SKM-1 (cell line): ENCODE results near the gene ACVR1B.

ENCODE experiments used
- DNase-seq: peaks from one replicate; lab custom pipeline; 2025; ENCODE audit not compliant: unreplicated experiment; lab: John Stamatoyannopoulos, UW

ACVR1B gene

GRCh38 chr12:52020539-52021336 lies 69.2 kb downstream of the ACVR1B start:
- DNase-seq, result no peak

GRCh38 chr12:52022841-52023181 lies 71.3 kb downstream of the ACVR1B start:
- DNase-seq, result no peak

GRCh38 chr12:52023182-52023975 lies 71.9 kb downstream of the ACVR1B start:
- no peak for DNase-seq

- no peak for DNase-seq
These were observed 72.6 kb downstream of the ACVR1B start for GRCh38 chr12:52023976-52024688.

- peak; percentile 19 for DNase-seq
These were observed 73.3 kb downstream of the ACVR1B start for GRCh38 chr12:52024845-52025230.

GRCh38 chr12:52026263-52026662 lies 74.8 kb downstream of the ACVR1B start:
- no peak for DNase-seq

GRCh38 chr12:52027085-52027843 lies 75.8 kb downstream of the ACVR1B start:
- DNase-seq, result no peak

GRCh38 chr12:52029685-52030084 lies 78.2 kb downstream of the ACVR1B start:
- DNase-seq, result no peak

- no peak for DNase-seq
These were observed 80.9 kb downstream of the ACVR1B start for GRCh38 chr12:52032446-52032803.

- peak; percentile 33 for DNase-seq
These were observed 81.4 kb downstream of the ACVR1B start for GRCh38 chr12:52032804-52033445.

GRCh38 chr12:52033446-52034140 lies 82.1 kb downstream of the ACVR1B start:
- no peak for DNase-seq

GRCh38 chr12:52035190-52035589 lies 83.7 kb downstream of the ACVR1B start:
- DNase-seq, result no peak

GRCh38 chr12:52035926-52036325 lies 84.4 kb downstream of the ACVR1B start:
- no peak for DNase-seq

GRCh38 chr12:52036587-52037171 lies 85.2 kb downstream of the ACVR1B start:
- DNase-seq, result no peak

- no peak for DNase-seq
These were observed 85.9 kb downstream of the ACVR1B start for GRCh38 chr12:52037248-52037861.

GRCh38 chr12:52038447-52038846 lies 86.9 kb downstream of the ACVR1B start:
- no peak for DNase-seq

GRCh38 chr12:52041035-52041434 lies 89.5 kb downstream of the ACVR1B start:
- DNase-seq, result no peak

GRCh38 chr12:52041695-52042123 lies 90.2 kb downstream of the ACVR1B start:
- DNase-seq, result no peak

- DNase-seq, result no peak
These were observed 91.3 kb downstream of the ACVR1B start for GRCh38 chr12:52042706-52043385.
